HepG2 (cell line): ENCODE results near the gene TMEM185B. TPM values are rescaled to one million over a fixed set of nuclear protein-coding genes. Genes with fewer than 3 reads are reported as not detected.

Experiments
- E2F2 ChIP-seq: sonication (generic); formaldehyde crosslinking; IDR thresholded peaks from 2 replicates; pipeline ENCODE4 v1.4.0; 2020; ENCODE audit warnings: missing genetic modification reagents, borderline replicate concordance
- FIP1L1 ChIP-seq: fragments of 200-400 bp; formaldehyde crosslinking; IDR thresholded peaks from 2 replicates; pipeline ENCODE4 v1.6.1; 2018; ENCODE audit warnings: low read depth, mild to moderate bottlenecking, low read length, moderate library complexity, borderline replicate concordance; ENCODE audit not compliant: insufficient read depth
- FOXC1 ChIP-seq: sonication (generic); formaldehyde crosslinking; IDR thresholded peaks from 2 replicates; pipeline ENCODE4 v1.8.0; 2022; ENCODE audit warnings: mild to moderate bottlenecking, missing genetic modification reagents, borderline replicate concordance
- MAFF ChIP-seq: IDR thresholded peaks from 2 replicates; pipeline ENCODE4 v1.6.1; 2011; ENCODE audit warnings: low read depth, low read length, improper control_type of control experiment
- PHB2 ChIP-seq: fragments of 450-650 bp; IDR thresholded peaks from 2 replicates; pipeline ENCODE4 v1.6.1; 2018; ENCODE audit not compliant: partially characterized antibody
- RNF2 ChIP-seq: fragments of 450-650 bp; conservative IDR thresholded peaks from 2 replicates; pipeline ENCODE4 v1.6.1; 2016; ENCODE audit warnings: low read depth
- SSRP1 ChIP-seq: IDR thresholded peaks from 2 replicates; pipeline ENCODE4 v1.6.1; 2016; ENCODE audit warnings: control low read depth
- ZNF205 ChIP-seq: IDR thresholded peaks from 2 replicates; pipeline ENCODE4 v1.6.1; 2018; ENCODE audit warnings: missing biosample characterization, missing genetic modification reagents
- ZNF788 ChIP-seq: sonication (generic); formaldehyde crosslinking; IDR thresholded peaks from 2 replicates; pipeline ENCODE4 v1.5.0; 2020; ENCODE audit warnings: mild to moderate bottlenecking, missing genetic modification reagents, borderline replicate concordance
- polyA plus RNA-seq, 8 experiments: library from polyadenylated mRNA; depleted of rRNA in 3 of 8; stranded (reverse) in 7 of 8; unstranded in 1 of 8; fragments of >200 nt; fragmentation: Illumina TruSeq in 4 of 8; extraction: Trizol in 4 of 8; gene quantifications; 2 replicates each; pipeline versions ENCODE4 v1.2.1 to v1.2.3, GENCODE V29; 2011 to 2016; ENCODE audit warnings: low read depth in 4 of 8, missing spikeins in 1 of 8, mixed read lengths in 1 of 8; ENCODE audit not compliant: insufficient read depth in 1 of 8
- total RNA-seq, 5 experiments: library from RNA; depleted of rRNA; stranded (reverse); fragments of >200 nt; fragmentation: Illumina TruSeq; extraction: Trizol; gene quantifications; 2 replicates each; pipeline ENCODE4 v1.2.3, GENCODE V29; 2016; ENCODE audit warnings: low read depth in 1 of 5
- TF ChIP-seq, protein P1 (sequence below), 2 experiments: fragments of 450-650 bp in 1 of 2; sonication (generic) in 1 of 2; formaldehyde crosslinking in 1 of 2; IDR thresholded peaks; 2 replicates each; pipeline versions ENCODE4 v1.6.1 to v1.8.0; 2016 to 2022; ENCODE audit warnings: antibody characterized with exemption in 1 of 2, mild to moderate bottlenecking in 1 of 2, missing genetic modification reagents in 1 of 2
- TF ChIP-seq, protein P2 (sequence below): sonication (generic); formaldehyde crosslinking; IDR thresholded peaks from 2 replicates; pipeline ENCODE4 v1.5.0; 2020; ENCODE audit warnings: mild to moderate bottlenecking, missing genetic modification reagents
- TF ChIP-seq, protein P3 (sequence below): sonication (generic); formaldehyde crosslinking; IDR thresholded peaks from 2 replicates; pipeline ENCODE4 v1.4.0; 2020; ENCODE audit warnings: mild to moderate bottlenecking, low read depth, missing genetic modification reagents

Gene TMEM185B
- total and polyA plus RNA-seq, 2 of the 13 experiments (the other 11 are each of a cell fraction or from before 2014, with no cell fraction given), result 5.6 to 7.0 TPM

GRCh38 chr2:120223034-120223912 is at the start of gene TMEM185B (continued):
- TF ChIP-seq, protein P1, sequence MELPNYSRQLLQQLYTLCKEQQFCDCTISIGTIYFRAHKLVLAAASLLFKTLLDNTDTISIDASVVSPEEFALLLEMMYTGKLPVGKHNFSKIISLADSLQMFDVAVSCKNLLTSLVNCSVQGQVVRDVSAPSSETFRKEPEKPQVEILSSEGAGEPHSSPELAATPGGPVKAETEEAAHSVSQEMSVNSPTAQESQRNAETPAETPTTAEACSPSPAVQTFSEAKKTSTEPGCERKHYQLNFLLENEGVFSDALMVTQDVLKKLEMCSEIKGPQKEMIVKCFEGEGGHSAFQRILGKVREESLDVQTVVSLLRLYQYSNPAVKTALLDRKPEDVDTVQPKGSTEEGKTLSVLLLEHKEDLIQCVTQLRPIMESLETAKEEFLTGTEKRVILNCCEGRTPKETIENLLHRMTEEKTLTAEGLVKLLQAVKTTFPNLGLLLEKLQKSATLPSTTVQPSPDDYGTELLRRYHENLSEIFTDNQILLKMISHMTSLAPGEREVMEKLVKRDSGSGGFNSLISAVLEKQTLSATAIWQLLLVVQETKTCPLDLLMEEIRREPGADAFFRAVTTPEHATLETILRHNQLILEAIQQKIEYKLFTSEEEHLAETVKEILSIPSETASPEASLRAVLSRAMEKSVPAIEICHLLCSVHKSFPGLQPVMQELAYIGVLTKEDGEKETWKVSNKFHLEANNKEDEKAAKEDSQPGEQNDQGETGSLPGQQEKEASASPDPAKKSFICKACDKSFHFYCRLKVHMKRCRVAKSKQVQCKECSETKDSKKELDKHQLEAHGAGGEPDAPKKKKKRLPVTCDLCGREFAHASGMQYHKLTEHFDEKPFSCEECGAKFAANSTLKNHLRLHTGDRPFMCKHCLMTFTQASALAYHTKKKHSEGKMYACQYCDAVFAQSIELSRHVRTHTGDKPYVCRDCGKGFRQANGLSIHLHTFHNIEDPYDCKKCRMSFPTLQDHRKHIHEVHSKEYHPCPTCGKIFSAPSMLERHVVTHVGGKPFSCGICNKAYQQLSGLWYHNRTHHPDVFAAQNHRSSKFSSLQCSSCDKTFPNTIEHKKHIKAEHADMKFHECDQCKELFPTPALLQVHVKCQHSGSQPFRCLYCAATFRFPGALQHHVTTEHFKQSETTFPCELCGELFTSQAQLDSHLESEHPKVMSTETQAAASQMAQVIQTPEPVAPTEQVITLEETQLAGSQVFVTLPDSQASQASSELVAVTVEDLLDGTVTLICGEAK (IDR thresholded peaks at IDR 0.05), result no peak
- TF ChIP-seq, protein P1 (CRISPR knock-in tag; IDR thresholded peaks at IDR 0.05), result peak; percentile 61; the same call in 1 of the 2 replicates
- TF ChIP-seq, protein P2, sequence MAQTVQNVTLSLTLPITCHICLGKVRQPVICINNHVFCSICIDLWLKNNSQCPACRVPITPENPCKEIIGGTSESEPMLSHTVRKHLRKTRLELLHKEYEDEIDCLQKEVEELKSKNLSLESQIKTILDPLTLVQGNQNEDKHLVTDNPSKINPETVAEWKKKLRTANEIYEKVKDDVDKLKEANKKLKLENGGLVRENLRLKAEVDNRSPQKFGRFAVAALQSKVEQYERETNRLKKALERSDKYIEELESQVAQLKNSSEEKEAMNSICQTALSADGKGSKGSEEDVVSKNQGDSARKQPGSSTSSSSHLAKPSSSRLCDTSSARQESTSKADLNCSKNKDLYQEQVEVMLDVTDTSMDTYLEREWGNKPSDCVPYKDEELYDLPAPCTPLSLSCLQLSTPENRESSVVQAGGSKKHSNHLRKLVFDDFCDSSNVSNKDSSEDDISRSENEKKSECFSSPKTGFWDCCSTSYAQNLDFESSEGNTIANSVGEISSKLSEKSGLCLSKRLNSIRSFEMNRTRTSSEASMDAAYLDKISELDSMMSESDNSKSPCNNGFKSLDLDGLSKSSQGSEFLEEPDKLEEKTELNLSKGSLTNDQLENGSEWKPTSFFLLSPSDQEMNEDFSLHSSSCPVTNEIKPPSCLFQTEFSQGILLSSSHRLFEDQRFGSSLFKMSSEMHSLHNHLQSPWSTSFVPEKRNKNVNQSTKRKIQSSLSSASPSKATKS (CRISPR knock-in tag), result no peak
- no peak; the same call in 1 of the 2 replicates for TF ChIP-seq SSRP1
- no peak for TF ChIP-seq E2F2
- TF ChIP-seq FIP1L1, result no peak
- TF ChIP-seq, protein P3, sequence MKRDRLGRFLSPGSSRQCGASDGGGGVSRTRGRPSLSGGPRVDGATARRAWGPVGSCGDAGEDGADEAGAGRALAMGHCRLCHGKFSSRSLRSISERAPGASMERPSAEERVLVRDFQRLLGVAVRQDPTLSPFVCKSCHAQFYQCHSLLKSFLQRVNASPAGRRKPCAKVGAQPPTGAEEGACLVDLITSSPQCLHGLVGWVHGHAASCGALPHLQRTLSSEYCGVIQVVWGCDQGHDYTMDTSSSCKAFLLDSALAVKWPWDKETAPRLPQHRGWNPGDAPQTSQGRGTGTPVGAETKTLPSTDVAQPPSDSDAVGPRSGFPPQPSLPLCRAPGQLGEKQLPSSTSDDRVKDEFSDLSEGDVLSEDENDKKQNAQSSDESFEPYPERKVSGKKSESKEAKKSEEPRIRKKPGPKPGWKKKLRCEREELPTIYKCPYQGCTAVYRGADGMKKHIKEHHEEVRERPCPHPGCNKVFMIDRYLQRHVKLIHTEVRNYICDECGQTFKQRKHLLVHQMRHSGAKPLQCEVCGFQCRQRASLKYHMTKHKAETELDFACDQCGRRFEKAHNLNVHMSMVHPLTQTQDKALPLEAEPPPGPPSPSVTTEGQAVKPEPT (CRISPR knock-in tag), result 0 out of 2 replicates have a peak, but pooled peaks have one; percentile 1
- TF ChIP-seq ZNF205 (CRISPR knock-in tag), result no peak
- TF ChIP-seq MAFF, result no peak
- no peak for TF ChIP-seq RNF2
- TF ChIP-seq PHB2, result no peak
- peak; percentile 30; the same call in 1 of the 2 replicates for TF ChIP-seq ZNF788
- TF ChIP-seq FOXC1 (CRISPR knock-in tag), result no peak
